GM21360 (cell line): ENCODE results near the gene ASPSCR1.
"Not testable (repeated sequence)": the region's sequence is repeated elsewhere in the genome, so short reads cannot be mapped to it uniquely, and the experiment has no call there.

Source experiments
- ATAC-seq: cut with Tn5 transposase; IDR thresholded peaks from one replicate; pipeline ENCODE4 v1.9.1; 2021; ENCODE audit warnings: mild to moderate bottlenecking, moderate library complexity; ENCODE audit not compliant: unreplicated experiment

Gene ASPSCR1

DNA sequence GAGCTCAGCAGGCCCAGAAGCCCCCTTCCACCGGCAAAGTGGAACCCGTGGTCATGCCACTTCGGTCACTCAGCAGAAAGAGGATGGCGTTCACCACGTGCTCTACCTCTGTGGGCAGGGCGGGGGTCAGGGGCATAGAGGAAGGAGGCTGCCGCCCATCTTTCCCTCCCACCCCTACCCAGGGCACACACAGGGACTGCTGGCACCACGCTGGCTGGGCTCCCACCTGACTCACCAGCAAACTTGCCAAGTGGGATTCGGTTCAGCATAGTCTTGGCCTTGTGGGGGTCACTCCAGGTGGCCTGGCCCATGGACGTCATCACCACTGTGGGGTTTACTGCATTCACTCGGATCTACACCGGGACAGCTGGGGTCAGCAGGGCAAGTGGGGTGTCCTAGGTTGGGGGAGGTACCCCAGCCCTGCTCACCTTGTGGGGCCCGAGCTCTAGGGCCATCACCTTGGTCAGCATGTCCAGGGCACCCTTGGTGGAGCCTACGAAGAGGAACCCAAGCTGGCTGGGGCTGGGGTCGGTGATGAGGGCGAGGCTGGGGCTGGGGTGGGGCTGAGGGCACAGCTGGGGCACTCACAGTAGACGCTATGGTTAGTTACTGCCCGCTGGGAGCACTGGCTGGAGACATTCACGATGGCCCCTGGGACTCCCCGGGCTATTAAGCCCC, 58.7 kb downstream of the ASPSCR1 start:
- ATAC-seq, result no peak

DNA sequence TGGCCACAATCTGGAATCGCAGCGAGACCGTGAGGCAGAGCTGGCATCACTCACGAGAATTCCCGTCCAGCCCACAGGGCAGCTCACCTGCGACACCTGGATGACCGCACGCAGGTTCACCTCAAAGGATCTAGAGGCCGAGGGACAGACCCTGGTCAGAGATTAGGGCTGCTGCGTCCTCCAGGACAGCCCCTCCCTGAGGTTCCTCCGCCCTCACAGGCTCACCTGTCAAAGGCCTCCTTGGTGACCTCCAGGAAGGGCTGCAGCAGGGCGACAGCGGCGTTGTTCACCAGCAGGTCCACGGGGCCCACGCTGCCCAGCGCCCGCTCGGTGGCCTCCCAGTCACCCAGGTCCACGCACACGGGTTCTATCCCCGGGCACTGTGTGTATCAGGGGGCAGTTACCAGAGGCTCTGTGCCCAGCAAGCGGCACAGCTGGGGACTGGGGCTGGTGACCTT, 59.2 kb downstream of the ASPSCR1 start:
- ATAC-seq, result peak; percentile 3

DNA sequence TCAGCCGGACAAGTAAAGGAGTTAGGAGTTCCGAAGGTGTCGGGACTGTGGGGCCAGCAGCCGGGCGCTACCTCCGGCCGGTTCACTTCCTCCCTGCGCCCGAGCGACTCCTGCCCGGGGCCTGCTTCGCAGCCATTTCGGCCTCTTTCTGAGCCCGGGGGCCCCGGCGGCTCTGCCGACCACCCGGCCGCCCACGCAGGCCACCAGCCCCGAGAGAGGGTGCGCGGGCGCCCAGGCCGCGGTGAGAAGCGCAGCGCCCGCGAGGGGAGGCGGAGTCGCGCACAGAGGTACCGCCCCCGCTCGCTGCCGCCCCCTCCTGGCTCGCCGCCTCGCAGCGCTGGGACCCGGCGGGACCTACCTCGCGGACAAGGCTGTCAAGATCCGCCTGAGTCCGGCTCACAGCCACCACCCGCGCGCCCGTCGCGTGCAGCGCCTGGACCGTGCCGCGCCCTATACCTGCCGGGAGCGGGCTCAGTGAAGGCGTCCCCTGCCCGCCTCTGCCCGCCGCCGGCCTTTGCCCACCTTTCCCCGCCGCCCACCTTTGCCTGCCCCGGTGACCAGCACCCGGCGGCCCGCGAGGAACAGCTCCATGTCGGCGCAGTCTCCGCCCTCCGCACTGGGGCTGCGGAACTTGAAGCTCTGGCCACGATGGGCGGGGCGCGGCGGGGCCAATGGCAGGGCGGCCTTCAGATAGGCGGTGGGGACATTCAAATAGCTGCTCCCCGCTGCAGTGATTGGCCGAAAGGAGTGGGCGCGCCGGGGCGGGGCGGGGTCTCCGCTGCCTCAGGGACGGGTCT, 59.9 kb downstream of the ASPSCR1 start, which contains the start of gene DCXR:
Gene DCXR, minus strand, starts transcription at position 606 of the 797 bp plus-strand sequence. Its CDS starts 15 bp downstream, at position 591.
- peak; percentile 67 for ATAC-seq

DNA sequence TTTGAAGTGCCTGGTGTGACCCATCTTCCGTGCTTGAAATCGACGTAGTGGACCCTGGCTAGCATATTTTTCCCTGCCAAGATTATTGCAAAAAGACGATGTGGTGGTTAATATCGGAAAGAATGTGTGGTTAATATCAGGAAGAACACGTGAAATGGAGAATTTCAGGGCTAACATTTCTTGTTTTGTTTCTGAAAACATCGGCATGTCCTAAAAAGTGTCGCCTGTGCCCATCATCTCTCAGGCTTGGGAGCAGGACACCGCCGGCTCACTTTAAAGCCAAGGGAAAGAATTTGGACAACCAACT, 60.4 kb downstream of the ASPSCR1 start:
- ATAC-seq, result no peak

DNA sequence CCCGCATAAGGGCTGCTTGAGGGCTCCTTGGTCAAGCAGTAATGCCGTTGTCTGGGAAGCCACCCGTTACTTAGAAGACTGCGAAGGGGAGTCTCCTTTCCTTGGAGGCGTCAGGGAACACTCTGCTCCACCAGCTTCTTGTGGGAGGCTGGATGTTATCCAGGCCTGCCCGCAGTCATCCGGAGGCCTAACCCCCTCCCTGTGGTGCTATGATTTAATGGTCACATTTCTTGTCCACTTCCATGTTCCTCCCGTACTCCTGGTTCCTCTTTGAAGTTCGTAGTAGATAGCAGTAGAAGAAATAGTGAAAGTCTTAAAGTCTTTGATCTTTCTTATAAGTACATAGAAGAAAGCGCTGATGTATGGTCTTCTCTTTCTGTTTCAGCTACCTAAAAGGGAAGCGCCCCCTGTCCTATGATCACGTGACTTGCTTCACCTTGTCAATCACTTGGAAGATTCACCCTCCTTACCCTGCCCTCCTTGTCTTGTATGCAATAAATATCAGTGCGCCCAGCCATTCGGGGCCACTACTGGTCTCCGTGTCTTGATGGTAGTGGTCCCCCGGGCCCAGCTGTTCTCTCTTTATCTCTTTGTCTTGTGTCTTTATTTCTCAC, 61.5 kb downstream of the ASPSCR1 start:
- ATAC-seq, result not testable (repeated sequence)

DNA sequence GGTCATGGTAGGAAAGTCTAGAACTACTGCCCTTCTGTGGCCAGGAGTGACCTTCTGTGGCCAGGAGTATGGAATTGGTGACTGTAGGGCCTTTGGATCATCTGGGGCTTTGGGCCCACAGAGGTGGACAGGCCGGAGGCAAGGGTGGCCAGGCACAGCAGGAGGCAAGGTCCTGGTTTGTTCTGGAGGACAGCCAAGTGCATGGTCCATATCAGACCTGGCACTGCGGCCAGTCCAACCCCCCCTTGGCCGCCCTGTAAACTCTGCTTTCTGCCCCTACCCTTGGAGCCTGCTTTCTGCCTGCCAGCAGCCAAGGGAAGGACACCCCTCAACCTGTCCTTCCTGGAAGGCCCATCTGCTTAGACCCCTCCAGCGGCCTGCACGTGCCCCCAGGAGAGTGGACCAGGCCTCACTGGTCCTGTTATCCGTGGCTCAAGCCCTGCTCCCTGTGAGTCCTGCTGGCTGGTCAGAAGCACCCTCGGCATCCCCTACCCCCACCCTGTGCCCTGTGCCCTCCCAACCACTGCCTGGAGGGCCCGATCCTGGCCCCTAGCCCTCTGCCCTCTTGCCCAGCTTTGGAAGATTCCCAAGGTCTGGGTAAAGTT, 62.4 kb downstream of the ASPSCR1 start:
- ATAC-seq, result no peak

DNA sequence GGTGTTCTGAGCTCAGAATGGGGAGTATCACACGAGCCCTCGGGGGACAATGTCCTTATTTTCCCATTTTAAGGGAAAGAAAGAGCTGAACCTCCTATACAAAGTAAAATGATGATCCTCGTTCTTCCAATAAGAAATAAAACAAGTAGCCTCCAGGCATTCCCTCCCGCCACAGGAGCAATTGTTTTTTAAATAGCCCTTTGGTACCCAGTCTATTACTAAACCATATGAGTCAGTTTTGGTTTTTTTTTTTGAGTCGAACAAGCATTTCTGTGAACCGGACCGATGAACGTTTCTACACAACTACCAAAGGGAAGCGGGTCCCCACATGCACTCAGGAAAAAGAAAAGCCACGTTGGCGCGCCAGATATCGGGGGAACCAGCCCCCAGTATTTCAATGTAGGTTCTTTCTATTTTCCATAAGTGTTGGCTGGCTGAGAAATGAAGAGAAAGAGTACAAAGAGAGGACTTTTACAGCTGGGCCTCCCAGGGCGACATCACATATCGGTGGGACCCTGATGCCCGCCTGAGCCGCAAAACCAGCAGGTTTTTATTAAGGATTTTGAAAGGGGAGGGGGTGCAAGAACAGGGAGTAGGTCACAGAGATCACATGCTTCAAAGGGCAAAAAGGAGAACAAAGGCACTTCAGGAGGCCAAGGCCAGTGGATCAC, 63.9 kb downstream of the ASPSCR1 start:
- ATAC-seq, result no peak

DNA sequence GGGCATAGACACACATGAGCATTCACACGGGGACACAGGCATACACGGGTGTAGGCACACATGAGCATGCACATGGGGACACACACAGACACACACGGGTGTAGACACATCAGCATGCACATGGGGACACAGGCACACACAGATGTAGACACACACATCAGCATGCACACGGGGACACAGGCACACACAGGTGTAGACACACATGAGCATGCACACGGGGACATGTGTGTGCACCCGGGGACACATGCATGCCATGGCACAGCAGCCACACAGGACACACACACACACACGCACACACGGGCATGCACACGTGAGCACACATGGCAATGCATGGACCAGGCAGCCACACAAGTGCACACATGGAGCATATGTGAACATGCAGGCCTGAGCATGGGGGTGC, 65.2 kb downstream of the ASPSCR1 start:
- no peak for ATAC-seq

DNA sequence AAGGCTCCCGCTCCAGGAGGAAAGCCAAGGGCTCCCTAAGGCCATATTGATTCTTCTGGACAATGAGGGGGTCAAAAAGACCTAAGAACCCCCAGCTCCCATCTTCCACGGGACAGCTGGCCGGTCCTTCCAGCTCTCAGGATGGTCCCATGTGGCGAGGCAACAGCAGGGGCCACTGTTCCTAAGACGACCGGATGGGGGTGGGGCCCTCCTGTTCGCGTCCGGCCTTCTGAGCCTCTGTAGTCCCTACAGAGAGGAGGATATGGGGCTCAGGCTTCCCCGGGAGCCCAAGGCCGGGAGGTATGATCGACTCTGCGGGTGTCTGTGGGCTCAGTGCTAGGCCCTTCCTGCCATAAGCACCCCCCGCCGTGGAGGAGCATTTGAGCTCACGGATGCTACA, 66.1 kb downstream of the ASPSCR1 start:
- no peak for ATAC-seq

DNA sequence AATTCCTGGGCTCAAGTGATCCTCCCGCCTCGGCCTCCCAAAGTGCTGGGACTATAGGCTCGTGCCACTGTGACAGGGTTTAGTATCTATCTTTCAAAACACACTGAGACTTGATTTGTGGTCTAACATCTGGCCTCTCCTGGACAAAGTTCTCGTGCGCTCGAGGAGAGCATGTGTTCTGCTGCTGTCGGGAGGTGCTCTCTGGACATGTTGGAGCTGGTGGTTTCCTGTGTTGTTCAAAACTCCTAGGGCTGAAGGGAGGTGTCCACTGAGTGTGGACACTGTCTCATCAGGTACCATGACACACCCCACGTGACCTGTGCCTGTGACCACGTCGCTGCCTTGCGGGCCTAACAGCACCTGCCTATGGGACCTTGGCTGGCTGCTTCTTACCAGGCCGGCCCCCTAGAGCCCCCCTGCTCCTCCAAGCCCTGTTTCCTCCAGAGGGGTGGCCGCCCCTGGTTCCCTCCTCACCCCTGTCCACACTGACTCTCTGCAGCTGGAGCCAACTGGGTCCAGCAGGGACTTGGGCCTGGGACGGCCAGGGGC, 68.6 kb downstream of the ASPSCR1 start:
- no peak for ATAC-seq

DNA sequence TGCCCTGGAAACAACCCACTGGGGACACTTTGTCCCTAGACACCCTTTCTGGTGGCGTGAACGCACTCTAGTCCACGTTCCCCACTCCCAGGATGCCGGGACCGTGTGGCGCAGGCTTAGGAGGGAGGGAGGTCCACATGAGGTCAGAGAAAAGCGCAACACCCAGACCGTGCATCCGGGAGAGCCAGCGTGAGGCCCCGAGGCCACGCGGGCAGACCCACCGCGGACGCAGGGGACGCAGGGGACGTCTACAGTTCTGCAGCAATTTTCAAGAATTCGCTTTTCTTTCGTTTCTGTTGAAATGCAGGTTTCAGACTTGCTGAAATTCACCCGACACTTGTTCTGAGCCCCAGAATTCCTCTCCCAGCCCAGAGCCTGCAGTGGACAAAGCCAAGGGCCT, 69.5 kb downstream of the ASPSCR1 start:
- ATAC-seq, result no peak

DNA sequence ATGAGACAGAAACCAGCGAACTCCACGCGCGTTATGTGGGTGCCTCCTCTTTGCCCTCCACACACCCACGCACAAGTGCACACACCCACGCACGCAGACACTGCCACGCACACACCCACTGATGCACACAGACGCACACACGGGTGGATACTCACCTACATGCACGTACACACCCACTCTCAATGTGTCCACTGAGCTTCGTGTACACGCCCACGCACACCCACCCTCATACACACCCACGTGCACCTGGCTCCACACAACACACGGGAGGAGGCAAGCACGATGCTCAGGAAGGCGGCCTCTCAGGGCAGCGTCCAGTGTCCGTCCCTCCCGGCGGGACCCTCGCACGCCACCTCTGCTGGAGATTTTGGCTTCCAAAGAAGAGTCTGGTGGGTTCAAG, 70.0 kb downstream of the ASPSCR1 start:
- ATAC-seq, result no peak

DNA sequence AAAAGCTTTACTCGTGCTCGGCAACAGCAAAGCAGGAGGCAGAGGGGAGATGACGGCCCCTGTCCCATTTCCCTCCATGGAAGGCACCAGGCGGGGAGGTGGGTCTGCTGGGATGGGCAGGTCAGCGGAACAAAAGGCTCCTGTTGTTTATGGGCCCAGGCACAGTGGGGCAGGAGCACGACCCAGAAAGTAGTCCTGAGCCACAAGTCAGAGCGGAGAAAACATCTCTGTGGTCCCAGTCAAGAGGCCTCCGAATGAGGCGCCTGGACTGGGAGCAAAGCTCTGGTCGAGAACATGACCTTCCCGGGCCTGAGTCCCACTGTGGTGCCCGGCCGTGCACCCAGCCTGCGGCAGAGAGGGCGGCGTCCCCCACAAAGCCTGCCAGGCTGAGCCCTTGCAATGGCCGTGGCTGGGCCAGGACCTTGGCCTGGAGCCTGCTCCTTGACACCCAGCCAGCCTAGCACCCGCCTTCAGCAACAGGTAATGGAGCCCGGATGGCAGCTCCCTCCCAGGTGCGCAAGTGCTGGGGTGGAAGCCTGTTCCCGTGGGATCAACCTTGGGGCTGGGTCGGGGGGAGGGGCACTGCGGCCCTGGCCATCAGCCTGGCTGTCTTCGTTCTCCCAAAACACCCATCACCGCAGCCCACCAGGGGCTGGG, 70.6 kb downstream of the ASPSCR1 start:
- no peak for ATAC-seq

DNA sequence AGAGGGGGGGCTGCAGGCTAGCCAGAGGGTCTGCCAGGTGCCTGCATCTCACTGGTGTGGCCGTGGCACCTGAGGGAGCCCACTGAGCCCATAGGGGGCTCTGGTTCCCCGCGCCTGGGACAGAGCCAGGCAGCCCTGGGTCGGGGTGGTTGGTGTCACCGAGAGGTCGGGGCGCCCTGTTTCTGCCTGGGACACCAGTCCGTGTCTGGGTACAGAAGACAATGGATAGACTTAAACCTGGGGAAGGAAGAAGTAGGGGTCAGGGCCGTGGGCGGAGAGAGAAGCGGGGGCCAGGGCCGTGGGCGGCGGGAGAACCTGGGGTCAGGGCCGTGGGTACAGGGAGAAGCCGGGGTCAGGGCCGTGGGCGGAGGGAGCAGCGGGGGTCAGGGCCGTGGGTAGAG, 71.1 kb downstream of the ASPSCR1 start:
- ATAC-seq, result no peak

DNA sequence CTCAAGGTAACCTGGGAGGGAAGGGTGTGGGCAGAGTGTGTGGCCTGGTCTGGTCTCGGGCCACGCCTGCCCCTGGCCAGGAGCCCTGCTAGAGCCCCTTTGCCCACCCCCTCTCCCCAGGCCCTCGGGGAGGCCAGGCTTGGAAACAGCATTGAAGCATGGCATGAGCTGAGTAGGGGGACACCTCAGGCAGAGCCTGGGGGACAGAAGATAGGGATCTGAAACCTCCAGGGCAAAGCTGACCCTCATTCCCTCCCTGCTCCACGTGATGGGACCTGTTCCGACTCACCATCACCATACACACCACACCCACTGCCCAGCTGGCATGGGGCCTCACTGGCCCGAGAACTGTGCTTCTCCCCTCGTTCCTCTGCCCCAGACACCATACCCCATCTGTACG, 71.7 kb downstream of the ASPSCR1 start:
- no peak for ATAC-seq

DNA sequence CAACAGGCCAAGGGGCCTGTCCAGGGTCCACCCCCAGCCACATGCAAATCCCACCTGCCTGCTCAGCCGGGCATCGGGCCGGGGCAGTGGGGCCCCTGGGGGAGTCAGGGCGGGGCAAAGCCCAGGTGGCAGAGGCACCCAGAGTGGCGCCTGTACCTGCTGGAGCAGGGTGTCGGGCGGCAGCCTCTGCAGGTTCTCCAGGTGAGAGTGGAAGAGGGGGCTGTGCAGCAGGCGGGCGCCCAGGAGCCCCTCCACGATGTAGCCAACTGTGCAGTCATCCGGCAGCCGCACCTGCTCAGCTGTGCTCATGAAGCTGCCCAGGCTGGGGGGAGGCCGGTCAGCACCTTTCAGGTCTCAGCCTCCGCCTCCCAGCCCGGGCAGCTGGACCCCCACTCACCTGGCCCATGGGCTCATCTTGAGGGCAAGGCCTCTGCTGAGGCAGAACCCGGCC, 72.1 kb downstream of the ASPSCR1 start:
- no peak for ATAC-seq

DNA sequence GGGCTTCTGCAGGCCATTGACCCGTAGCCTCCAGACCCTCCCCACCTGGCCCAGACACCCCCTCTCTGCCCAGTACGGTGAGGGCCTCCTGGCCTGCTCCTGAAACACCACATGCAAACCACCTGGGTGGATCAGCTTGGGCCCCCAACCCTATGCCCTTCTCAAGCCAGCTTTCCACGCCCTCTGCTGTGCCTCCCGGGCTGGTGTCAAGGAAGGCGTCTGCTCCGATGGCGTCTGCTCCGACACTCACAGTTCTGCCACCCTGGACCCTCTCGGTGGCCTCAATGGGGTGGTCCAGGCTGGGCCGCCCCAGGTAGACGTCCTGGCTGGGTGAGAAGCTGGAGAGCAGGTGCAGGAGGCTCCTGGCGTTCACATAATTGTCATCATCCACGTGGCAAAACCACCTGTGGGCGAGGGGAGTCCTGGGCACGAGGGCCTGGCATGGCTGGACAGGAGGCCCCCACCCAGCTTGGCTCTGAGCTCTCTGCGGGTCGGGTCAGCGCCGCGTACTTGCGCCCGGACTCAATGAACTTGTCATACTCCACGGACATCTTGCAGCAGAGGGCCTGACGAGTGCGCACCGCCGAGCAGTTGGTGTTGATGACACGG, 72.8 kb downstream of the ASPSCR1 start:
- no peak for ATAC-seq

DNA sequence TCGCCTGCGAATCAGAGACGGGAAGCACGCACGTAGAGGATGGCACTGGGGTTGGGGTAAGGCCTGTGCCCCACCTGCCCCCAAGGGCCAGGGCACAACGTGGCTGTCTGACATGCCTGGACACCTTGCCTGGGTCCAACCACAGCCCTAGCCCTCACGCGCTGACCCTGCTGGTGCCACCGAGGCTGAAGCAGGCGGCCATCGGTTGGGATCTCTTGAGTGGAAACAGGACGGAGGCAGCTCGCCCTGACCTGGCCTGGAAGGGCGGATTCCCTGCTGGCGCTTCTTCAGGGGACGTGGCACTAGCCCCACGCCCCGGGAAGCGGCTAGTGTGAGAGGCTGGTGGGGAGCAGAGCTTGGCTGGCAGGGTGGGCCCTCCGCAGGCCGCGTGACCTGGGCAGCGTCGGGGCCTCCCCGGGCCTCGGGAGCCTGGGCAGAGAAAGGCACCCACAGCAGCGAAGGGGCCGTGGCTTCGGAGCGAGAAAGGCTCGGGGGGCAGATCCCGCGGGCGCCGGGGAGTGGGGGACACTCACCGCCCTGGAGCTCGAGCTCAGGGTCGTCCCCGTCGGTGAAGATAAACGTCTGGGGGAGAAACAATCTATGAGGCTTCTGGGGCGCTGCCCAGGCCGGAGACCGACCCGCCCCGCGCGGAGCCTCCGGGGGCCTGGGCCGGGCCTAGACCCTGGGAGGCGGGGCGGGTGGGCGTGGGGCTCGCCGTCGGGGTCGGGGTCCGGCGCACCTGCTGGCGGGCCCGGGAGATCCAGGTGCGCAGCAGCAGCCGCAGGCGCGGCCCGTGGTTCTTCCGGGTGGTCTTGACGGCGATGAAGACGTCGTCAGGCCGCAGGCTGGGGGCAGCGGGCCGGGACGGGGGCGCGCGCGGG, 73.6 kb downstream of the ASPSCR1 start:
- no peak for ATAC-seq
